SK-N-SH (cell line): ENCODE data around the gene MYOG. TPM values are rescaled to one million over a fixed set of nuclear protein-coding genes. Genes with fewer than 3 reads are reported as not detected.

Experiments used
- CTCF ChIA-PET: fragments of 300-600, 350-600 bp; formaldehyde crosslinking; extraction: SDS; loops from one replicate; lab custom pipeline; 2021; lab: Yijun Ruan, JAX
- POLR2A ChIA-PET: fragments of 350-600 bp; sonication (Branson Sonifier 250); formaldehyde crosslinking; extraction: SDS; loops from one replicate; lab custom pipeline; 2020; ENCODE audit warnings: antibody characterized with exemption, inconsistent platforms; lab: Yijun Ruan, JAX
- DNase-seq: peaks from one replicate; pipeline ENCODE4 v3.0.0; 2012
- H2AFZ ChIP-seq: fragments of 200-600 bp; sonication (generic); 2 replicates; pipeline ENCODE4 v1.8.1; 2016; ENCODE audit warnings: antibody characterized with exemption, mild to moderate bottlenecking, low read depth
- H3F3A ChIP-seq: fragments of 200-600 bp; sonication (generic); replicated peaks from 2 replicates; pipeline ENCODE3; 2016; ENCODE audit warnings: antibody characterized with exemption, mild to moderate bottlenecking; ENCODE audit not compliant: insufficient read depth
- H3K27ac ChIP-seq, 2 experiments: fragments of 200-500 bp in 1 of 2; fragments of 200-600 bp in 1 of 2; sonication (Bioruptor generic) in 1 of 2; sonication (generic), shearing (Covaris generic) in 1 of 2; 2 replicates each; pipeline versions ENCODE4 v1.5.1 to v1.6.1; 2014 to 2016; ENCODE audit warnings: low read depth in 2 of 2, inconsistent platforms in 1 of 2, low read length in 1 of 2, mild to moderate bottlenecking in 1 of 2, mixed read lengths in 1 of 2
- H3K27me3 ChIP-seq: fragments of 200-600 bp; sonication (generic), shearing (Covaris generic); 2 replicates; pipeline ENCODE4 v1.6.1; 2016; ENCODE audit warnings: mixed run types; ENCODE audit not compliant: insufficient read depth
- H3K36me3 ChIP-seq, 2 experiments: fragments of 200-500 bp in 1 of 2; fragments of 200-600 bp in 1 of 2; sonication (Bioruptor generic) in 1 of 2; sonication (generic) in 1 of 2; replicated peaks in 1 of 2; 2 replicates each; pipeline versions ENCODE3 to v1.5.1; 2014 to 2016; ENCODE audit warnings: low read length in 1 of 2, mild to moderate bottlenecking in 1 of 2; ENCODE audit not compliant: insufficient read depth in 2 of 2, control insufficient read depth in 1 of 2
- H3K4me1 ChIP-seq, 2 experiments: fragments of 200-500 bp in 1 of 2; fragments of 200-600 bp in 1 of 2; sonication (Bioruptor generic) in 1 of 2; sonication (generic), shearing (Covaris generic) in 1 of 2; 2 replicates each; pipeline versions ENCODE4 v1.5.1 to v1.6.1; 2014 to 2016; ENCODE audit warnings: low read depth in 1 of 2, low read length in 1 of 2, mixed run types in 1 of 2; ENCODE audit not compliant: insufficient read depth in 2 of 2, control insufficient read depth in 1 of 2
- H3K4me2 ChIP-seq: fragments of 200-600 bp; sonication (generic), shearing (Covaris generic); 2 replicates; pipeline ENCODE4 v1.6.1; 2017; ENCODE audit warnings: mixed run types
- H3K4me3 ChIP-seq, 2 experiments: fragments of 200-500 bp in 1 of 2; fragments of 200-600 bp in 1 of 2; sonication (Bioruptor generic) in 1 of 2; sonication (generic), shearing (Covaris generic) in 1 of 2; 2 replicates each; pipeline versions ENCODE4 v1.5.1 to v1.8.1; 2014 to 2016; ENCODE audit warnings: low read depth in 2 of 2, inconsistent platforms in 1 of 2, low read length in 1 of 2, mild to moderate bottlenecking in 1 of 2, mixed read lengths in 1 of 2, moderate library complexity in 1 of 2
- H3K79me2 ChIP-seq: fragments of 200-600 bp; sonication (generic); 2 replicates; pipeline ENCODE4 v1.8.1; 2017; ENCODE audit warnings: mild to moderate bottlenecking; ENCODE audit not compliant: insufficient read depth
- H3K9ac ChIP-seq: fragments of 200-600 bp; sonication (generic); 2 replicates; pipeline ENCODE4 v1.6.1; 2017; ENCODE audit warnings: mixed run types
- H3K9me2 ChIP-seq: fragments of 200-600 bp; sonication (generic); 2 replicates; pipeline ENCODE4 v1.6.1; 2017; ENCODE audit warnings: mixed run types
- H3K9me3 ChIP-seq: fragments of 200-600 bp; sonication (generic); 2 replicates; pipeline ENCODE4 v1.6.1; 2017; ENCODE audit warnings: mixed run types, mild to moderate bottlenecking, moderate library complexity
- H4K20me1 ChIP-seq: fragments of 200-600 bp; sonication (generic); 2 replicates; pipeline ENCODE4 v1.6.1; 2017; ENCODE audit warnings: mild to moderate bottlenecking, mixed run types; ENCODE audit not compliant: insufficient read depth
- CHD2 ChIP-seq: fragments of 150-350 bp; IDR thresholded peaks from 2 replicates; pipeline ENCODE4 v1.6.1; 2018; ENCODE audit warnings: low read length; ENCODE audit not compliant: partially characterized antibody
- CTCF ChIP-seq: fragments of 200-600 bp; sonication (generic); IDR thresholded peaks from 2 replicates; pipeline ENCODE4 v1.6.1; 2017; ENCODE audit warnings: antibody characterized with exemption, mild to moderate bottlenecking, moderate library complexity
- EP300 ChIP-seq, 2 experiments: IDR thresholded peaks; 2 replicates each; pipeline versions ENCODE4 v1.4.0 to v1.6.1; 2012; ENCODE audit warnings: borderline replicate concordance in 1 of 2, low read depth in 1 of 2, low read length in 1 of 2
- FOXM1 ChIP-seq: IDR thresholded peaks from 2 replicates; pipeline ENCODE4 v1.4.0; 2012; ENCODE audit warnings: low read depth, mild to moderate bottlenecking
- MAX ChIP-seq: IDR thresholded peaks from 2 replicates; pipeline ENCODE4 v1.4.0; 2012; ENCODE audit warnings: low read depth
- MEF2A ChIP-seq: IDR thresholded peaks from 2 replicates; pipeline ENCODE4 v1.4.0; 2012; ENCODE audit warnings: low read depth, borderline replicate concordance
- NRF1 ChIP-seq: IDR thresholded peaks from 2 replicates; pipeline ENCODE4 v1.6.1; 2012; ENCODE audit warnings: low read depth, mild to moderate bottlenecking, low read length
- PBX3 ChIP-seq: IDR thresholded peaks from 2 replicates; pipeline ENCODE4; 2012
- POLR2AphosphoS5 ChIP-seq: IDR thresholded peaks from 2 replicates; pipeline ENCODE4 v1.6.1; 2012; ENCODE audit warnings: low read depth, low read length
- RAD21 ChIP-seq: IDR thresholded peaks from 2 replicates; pipeline ENCODE4 v1.6.1; 2012; ENCODE audit warnings: mild to moderate bottlenecking, low read length
- RXRA ChIP-seq: IDR thresholded peaks from 2 replicates; pipeline ENCODE4 v1.4.0; 2012; ENCODE audit warnings: low read depth, mild to moderate bottlenecking, borderline replicate concordance
- SIN3A ChIP-seq: IDR thresholded peaks from 2 replicates; pipeline ENCODE4 v1.6.1; 2012; ENCODE audit warnings: low read depth, mild to moderate bottlenecking, low read length, moderate library complexity, borderline replicate concordance
- SMC3 ChIP-seq: IDR thresholded peaks from 2 replicates; pipeline ENCODE4 v1.6.1; 2012; ENCODE audit warnings: low read depth, low read length, improper control_type of control experiment
- USF2 ChIP-seq: fragments of 150-350 bp; IDR thresholded peaks from 2 replicates; pipeline ENCODE4 v1.6.1; 2017; ENCODE audit warnings: antibody characterized with exemption, low read length, low read depth, borderline replicate concordance
- WGBS: methylation state at CpG from one replicate; pipeline ENCODE4 v1.1.6; 2017; ENCODE audit warnings: low lambda C conversion rate; 5-methylcytosine and 5-hydroxymethylcytosine counted together
- polyA plus RNA-seq, 3 experiments: library from polyadenylated mRNA; depleted of rRNA; stranded (reverse); fragments of >200 nt; gene quantifications; 2 replicates each; pipeline ENCODE4 v1.2.3, GENCODE V29; 2012

MYOG gene
- polyA plus RNA-seq, 1 of the 3 experiments (the other 2 are of a cell fraction) = not detected

- Histone ChIP-seq H4K20me1 (no peaks in the 10 kb centered on the region), H3K9ac (no peak overlapping the region), H3K27ac (no peak overlapping the region), H3K79me2 (no peaks in the 10 kb centered on the region), H3K27me3 (peaks cover 11% of the 10 kb centered on the region), H3K4me1 (no peaks in the 10 kb centered on the region; a peak in 1 of 4 replicates), H3K9me3 (no peaks in the 10 kb centered on the region), H3K36me3 (no peaks in the 10 kb centered on the region), H2AFZ (no peak overlapping the region), H3K4me3 (peak overlapping the region in 1 of 2 experiments; percentile 35; a peak in 1 of 4 replicates), H3K4me2 (no peak overlapping the region), H3K9me2 (no peaks in the 10 kb centered on the region), H3F3A (no peaks in the 10 kb centered on the region)
- 32% methylated on average over 28 of the region's 35 CpGs for WGBS
- CTCF ChIA-PET = interaction anchor here (0.6 to 26.1 kb wide), 60 partner anchors 9 to 226 kb away, joined by 3 to 602 read pairs (median 6); partner anchors contain the start of genes ADORA1, CHI3L1, MYBPH and MYOG
- peak; percentile 95 for DNase-seq
- POLR2A ChIA-PET = interaction anchor here (0.7 to 1.7 kb wide), 2 partner anchors 52 to 98 kb away, joined by 3 to 12 read pairs; no protein-coding TSS in a partner anchor
- no peak for TF ChIP-seq MEF2A
- TF ChIP-seq USF2 = no peak
- no peak for TF ChIP-seq POLR2AphosphoS5
- peak; percentile 95 for TF ChIP-seq RAD21
- peak; percentile 98 for TF ChIP-seq SMC3
- no peak for TF ChIP-seq PBX3
- no peak for TF ChIP-seq EP300 (IDR thresholded peaks at IDR 0.05; ENCODE audit: borderline replicate concordance in 1 of 2, low read depth in 1 of 2, low read length in 1 of 2)
- TF ChIP-seq MAX = no peak
- no peak for TF ChIP-seq CHD2
- no peak for TF ChIP-seq NRF1
- TF ChIP-seq SIN3A = no peak
- no peak for TF ChIP-seq RXRA
- TF ChIP-seq FOXM1 = no peak
- TF ChIP-seq CTCF = peak; percentile 76
These were observed 32.1 kb upstream of the MYOG start for GRCh38 chr1:203117611-203118575.
